ENCODE measurements around the gene BCL2L13.

The BCL2L13 gene, protein sequence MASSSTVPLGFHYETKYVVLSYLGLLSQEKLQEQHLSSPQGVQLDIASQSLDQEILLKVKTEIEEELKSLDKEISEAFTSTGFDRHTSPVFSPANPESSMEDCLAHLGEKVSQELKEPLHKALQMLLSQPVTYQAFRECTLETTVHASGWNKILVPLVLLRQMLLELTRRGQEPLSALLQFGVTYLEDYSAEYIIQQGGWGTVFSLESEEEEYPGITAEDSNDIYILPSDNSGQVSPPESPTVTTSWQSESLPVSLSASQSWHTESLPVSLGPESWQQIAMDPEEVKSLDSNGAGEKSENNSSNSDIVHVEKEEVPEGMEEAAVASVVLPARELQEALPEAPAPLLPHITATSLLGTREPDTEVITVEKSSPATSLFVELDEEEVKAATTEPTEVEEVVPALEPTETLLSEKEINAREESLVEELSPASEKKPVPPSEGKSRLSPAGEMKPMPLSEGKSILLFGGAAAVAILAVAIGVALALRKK

DNA sequence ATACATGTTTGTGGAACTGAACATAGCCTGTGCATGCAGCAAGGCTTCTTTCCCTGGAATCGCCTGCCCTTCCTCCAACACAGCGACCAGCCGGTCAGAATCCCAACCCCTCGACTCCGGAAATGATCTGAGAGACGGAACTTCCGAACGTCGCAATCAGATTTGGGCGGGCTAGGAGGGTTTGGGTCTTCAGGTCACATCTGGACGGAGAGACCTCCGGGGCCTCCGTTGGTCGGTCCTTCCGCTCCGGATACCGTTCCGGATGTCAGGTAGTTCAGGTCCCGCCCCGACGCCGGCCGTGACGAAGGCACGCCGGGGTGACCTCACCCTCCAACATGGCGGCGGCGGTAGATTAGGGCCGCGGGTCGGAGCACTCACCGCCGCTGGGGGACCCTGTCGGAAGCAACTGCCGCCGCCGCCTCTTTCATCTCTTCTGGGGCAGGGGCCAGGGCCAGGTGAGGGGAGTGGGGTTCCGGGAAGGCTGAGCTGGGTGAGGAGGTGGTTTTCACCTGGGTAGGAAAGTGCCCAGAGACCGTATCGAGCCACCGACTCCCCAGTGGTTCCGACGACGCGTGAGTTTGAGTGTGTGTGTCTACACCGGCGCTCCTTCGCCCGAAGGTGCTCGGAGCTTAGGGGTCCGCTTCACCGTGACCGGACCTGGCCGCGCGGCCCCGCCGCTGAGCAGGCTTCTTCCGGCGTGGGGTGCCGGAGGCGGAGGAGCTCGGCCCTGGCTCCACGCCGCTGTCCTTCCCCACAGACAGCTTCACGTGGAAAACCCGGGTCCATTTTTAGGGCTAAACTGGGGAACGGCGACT lies at the start of gene BCL2L13:
TSS of gene BCL2L13 (plus strand) at position 326 of the 815 bp plus-strand sequence. CDS start 16,955 bp downstream, outside the sequence.
- peak; percentile 75 for DNase-seq

DNA sequence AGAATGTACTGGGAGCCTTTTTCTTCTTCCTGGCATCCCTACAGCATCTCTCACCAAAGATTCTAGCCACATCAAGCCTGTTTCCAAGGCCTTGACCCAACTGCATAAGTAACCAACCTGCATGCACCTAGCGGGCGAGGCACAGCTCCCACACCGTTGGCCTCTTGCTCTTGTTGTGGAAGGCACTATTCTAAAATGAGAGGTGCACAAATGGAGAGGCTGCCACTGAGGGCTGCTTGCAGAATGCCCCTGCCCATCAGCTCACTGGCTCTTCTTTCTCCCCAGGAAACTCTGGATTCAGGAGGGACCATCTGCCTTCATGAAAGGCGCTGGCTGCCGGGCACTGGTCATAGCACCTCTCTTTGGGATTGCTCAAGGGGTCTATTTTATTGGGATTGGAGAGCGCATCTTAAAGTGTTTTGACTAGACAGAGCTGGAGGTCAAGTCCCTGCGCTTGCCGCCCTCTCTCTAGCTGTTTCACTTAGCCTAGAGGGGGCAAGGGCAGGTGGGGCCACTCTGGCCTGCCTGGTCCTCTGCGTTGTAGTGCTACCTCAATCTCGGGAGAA lies 48.7 kb upstream of the BCL2L13 start:
- DNase-seq = no peak

- DNase-seq = no peak
Observed at GRCh38 chr22:17590586-17590985, 48.0 kb upstream of the BCL2L13 start.

- no peak for DNase-seq
Observed at GRCh38 chr22:17592201-17592600, 46.4 kb upstream of the BCL2L13 start.

DNA sequence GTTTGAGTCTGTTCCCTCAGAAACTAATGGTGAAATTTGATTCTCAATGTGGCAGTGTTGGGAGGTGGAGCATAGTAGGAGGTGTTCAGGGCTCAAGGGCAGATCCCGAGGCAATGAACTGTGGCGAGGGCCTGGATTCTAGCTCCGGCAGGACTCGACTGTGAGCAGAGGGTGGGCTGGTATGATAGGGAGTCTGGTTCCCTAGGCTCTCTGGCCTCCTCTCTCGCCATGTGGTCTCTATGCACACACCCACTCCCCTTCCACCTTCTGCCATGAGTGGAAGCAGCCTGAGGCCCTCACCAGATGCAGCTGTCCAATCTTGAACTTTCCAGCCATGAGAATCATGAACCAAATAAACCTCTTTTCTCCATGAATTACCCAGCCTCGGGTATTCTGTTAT lies 42.3 kb upstream of the BCL2L13 start:
- DNase-seq = no peak

- DNase-seq = no peak
Observed at GRCh38 chr22:17597217-17597616, 41.3 kb upstream of the BCL2L13 start.

DNA sequence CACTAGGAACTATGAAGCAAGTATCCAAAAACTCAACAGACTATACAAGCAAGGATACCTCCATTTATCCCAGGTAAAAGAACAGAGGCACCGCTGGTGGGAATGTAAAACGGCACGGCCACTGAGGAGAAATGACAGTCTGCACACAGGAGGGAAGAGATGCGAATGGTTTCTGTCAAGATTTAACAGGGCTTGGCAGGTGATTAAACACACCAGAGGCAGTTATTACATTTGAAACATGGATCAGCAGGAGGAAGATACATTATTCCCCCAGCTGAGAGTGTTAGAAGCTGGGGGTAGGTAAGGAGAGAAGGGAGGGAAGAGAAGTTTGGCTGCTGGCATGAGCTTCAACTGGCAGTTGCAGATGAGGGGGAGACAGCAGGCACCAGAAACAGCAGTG lies 40.2 kb upstream of the BCL2L13 start:
- no peak for DNase-seq

GRCh38 chr22:17601031-17601430 lies 37.5 kb upstream of the BCL2L13 start:
- no peak for DNase-seq

DNA sequence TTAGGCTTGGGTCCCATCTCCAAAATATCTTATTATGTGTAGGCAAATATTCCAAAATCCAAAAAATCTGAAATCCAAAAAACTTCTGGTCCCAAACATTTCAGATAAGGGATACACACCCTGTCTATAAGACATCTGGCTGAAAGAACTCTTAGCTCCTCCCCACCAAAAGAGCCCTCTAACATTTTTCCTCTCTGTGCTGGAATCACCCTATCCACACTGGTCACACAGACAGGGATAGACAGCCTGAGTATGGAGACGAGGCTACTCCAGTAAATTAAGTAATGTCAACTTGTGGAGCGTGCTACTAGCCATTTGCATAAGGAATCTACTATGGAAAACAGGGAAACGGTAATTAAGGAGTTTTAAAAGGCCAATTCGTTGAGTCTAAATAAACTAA lies 34.9 kb upstream of the BCL2L13 start:
- no peak for DNase-seq

GRCh38 chr22:17606496-17606895 lies 32.1 kb upstream of the BCL2L13 start:
- DNase-seq = no peak

GRCh38 chr22:17607891-17608521 lies 30.6 kb upstream of the BCL2L13 start:
- no peak for DNase-seq

- DNase-seq = no peak
Observed at GRCh38 chr22:17612057-17612456, 26.5 kb upstream of the BCL2L13 start.

GRCh38 chr22:17613280-17613679 lies 25.3 kb upstream of the BCL2L13 start:
- DNase-seq = no peak

- DNase-seq = no peak
Observed at GRCh38 chr22:17627961-17628405, 10.6 kb upstream of the BCL2L13 start.

DNA sequence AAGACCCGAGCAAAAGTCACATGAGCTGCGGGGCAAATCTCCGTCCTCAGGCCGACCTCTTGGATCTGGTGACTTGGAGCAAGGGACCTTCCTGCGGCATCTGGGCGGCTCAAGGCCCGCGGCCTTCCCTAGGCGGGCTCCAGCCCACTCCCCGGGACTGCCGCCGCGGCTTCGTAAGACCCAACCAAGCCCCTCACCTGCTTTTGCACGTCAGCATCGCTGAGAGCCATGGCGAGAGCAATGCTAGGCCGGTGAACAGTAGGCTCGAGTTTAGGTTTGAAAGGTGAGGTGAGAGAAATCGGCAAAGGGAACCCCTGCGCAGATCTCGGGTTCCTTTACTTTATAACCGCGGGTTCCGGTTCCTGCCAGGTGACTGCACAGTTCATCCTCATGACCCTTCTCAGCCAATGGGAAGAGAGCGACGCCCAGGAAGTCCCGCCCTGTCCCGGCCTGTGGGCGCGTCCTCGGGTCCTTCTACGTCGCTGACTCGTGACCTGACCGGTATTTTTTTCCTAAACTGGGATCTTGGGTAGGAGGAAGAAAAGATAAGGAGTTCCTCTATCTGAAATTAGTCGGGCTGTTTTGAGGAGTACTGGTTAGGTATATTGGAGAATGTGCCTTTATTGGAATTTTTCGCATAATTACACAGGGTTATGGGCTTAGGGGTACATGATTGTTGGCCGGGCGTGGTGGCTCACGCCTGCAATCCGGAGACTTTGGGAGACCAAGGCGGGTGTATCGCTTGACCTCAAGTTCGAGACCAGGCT lies 10.0 kb upstream of the BCL2L13 start, which contains the start of gene ATP6V1E1:
TSS of gene ATP6V1E1 (minus strand) at position 344 of the 767 bp plus-strand sequence. CDS start at position 230, 114 bp downstream.
- DNase-seq = peak; percentile 84

DNA sequence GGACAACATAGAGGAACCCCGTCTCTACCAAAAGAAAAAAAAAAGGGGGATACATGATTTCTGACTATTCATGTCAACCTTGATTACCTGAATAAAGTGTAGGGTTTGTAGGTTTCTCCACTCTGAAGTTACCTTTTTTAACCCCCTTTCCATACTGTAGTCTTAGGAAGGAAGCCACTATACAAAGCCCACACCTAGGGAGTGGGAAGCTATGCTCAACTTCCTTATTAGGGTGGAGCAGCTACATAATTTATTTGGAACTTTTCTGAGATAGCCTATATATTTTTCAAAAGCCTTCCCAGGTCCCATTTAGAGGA lies 9.4 kb upstream of the BCL2L13 start:
- DNase-seq = no peak

GRCh38 chr22:17629641-17630040 lies 8.9 kb upstream of the BCL2L13 start:
- DNase-seq = no peak

DNA sequence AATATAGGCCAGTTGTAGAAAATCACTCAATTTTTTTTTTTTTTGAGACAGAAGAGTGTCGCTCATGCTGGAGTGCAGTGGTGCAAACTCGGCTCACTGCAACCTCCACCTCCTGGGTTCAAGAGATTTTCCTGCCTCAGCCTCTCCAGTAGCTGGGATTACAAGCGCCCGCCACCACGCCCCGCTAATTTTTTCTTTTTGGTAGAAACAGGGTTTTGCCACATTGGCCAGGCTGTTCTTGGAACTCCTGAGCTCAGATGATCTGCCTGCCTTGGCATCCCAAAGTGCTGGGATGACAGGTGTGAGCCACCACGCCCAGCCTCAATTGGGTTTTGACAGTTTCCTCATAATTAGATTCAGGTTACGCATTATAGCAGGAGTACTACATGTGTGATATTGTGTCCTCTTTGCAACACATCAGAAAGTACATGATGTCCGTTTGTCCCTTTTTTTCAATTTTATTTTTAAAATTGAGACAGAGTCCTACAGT lies 7.4 kb upstream of the BCL2L13 start:
- no peak for DNase-seq

DNA sequence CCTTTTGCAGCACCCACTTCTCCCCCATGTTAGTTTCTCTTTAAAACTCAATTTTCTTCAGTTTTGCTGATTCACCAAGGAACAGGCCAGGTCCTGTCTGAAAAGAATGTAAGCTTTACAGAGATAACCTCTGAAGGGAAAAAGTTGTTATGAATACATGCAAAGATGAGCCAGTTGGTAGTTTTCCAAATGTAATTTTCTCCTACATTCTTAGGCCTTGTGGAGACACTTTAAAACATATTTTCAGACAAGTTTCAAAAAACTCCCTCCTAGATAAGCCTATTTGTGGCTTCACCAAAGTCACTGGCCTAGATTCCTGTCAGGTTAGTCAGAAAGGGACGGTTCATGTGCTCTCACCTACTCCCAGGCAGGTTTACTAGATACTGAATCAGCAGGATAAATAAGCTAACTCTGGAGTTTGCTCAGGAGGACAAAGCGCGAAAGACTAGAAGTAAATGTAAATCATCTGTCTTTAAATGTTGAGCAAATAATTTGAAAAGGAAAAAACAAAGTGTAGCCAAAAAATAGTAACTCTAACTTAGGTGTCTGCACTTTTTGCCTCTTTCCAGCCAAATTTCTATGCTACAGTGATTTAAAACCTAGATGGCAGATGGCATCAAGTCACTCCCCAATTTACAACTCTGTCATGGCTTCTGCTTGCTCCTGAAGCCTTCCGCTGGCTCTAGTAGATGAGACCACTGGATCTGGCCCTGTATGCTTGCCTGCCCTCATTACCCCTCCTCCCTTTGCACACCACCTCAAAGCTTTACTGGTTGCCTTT lies 5.2 kb upstream of the BCL2L13 start:
- DNase-seq = no peak

GRCh38 chr22:17633998-17634323 lies 4.6 kb upstream of the BCL2L13 start:
- DNase-seq = no peak

DNA sequence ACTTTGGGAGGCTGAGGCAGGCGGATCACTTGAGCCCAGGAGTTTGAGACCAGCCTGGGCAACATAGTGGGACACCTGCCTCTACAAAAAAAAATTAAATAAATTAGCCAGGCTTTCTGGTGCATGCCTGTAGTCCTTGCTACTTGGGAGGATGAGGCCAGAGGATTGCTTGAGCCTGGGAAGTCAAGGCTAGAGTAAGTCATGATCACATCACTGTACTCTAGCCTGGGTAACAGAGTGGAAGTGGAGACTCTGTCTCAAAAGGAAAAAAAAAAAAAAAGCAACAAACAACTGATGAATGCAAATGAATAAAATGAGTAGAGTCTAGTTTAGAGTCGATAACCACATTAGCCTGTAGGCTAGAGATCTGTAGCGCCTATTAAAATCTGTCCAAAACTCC lies 3.9 kb upstream of the BCL2L13 start:
- DNase-seq = no peak

Measured in NCI-H510A treated with DMSO at 0.1 percent for 48 hours (cell line).